HepG2 (cell line): ENCODE data around the gene CFAP61.

Experiments
- CREB1 ChIP-seq, 2 experiments: fragments of 450-650 bp in 1 of 2; IDR thresholded peaks; 2 replicates each; pipeline ENCODE4 v1.6.1; 2016 to 2017; ENCODE audit warnings: control low read depth in 1 of 2, mild to moderate bottlenecking in 1 of 2, missing compliant biosample characterization in 1 of 2, missing genetic modification characterization in 1 of 2
- CTCF ChIP-seq: sonication (generic); formaldehyde crosslinking; IDR thresholded peaks from 2 replicates; pipeline ENCODE4 v1.5.0; 2020; ENCODE audit warnings: mild to moderate bottlenecking, missing genetic modification reagents, moderate library complexity
- HMGXB4 ChIP-seq, 2 experiments: sonication (generic) in 1 of 2; formaldehyde crosslinking in 1 of 2; IDR thresholded peaks; 2 replicates each; pipeline versions ENCODE4 v1.4.0 to v1.6.1; 2018 to 2020; ENCODE audit warnings: missing genetic modification reagents in 2 of 2, borderline replicate concordance in 1 of 2, low read depth in 1 of 2, mild to moderate bottlenecking in 1 of 2, missing biosample characterization in 1 of 2
- MXD3 ChIP-seq: IDR thresholded peaks from 2 replicates; pipeline ENCODE4 v1.6.1; 2016; ENCODE audit warnings: mild to moderate bottlenecking, missing biosample characterization, missing genetic modification reagents
- POLR2A ChIP-seq, 2 experiments: IDR thresholded peaks; 2 replicates each; pipeline ENCODE4 v1.6.1; 2011; ENCODE audit warnings: low read depth in 2 of 2, low read length in 2 of 2, mild to moderate bottlenecking in 1 of 2, moderate library complexity in 1 of 2; ENCODE audit not compliant: insufficient read depth in 1 of 2
- RXRA ChIP-seq: sonication (generic); formaldehyde crosslinking; IDR thresholded peaks from 2 replicates; pipeline ENCODE4 v1.5.1; 2020; ENCODE audit warnings: missing genetic modification reagents
- SIN3A ChIP-seq: IDR thresholded peaks from 2 replicates; pipeline ENCODE4 v1.6.1; 2011; ENCODE audit warnings: low read depth, mild to moderate bottlenecking, control low read depth, low read length, borderline replicate concordance
- TBL1XR1 ChIP-seq: fragments of 150-350 bp; IDR thresholded peaks from 2 replicates; pipeline ENCODE4 v1.6.1; 2014; ENCODE audit warnings: borderline replicate concordance, low read length; ENCODE audit not compliant: partially characterized antibody
- USF2 ChIP-seq, 2 experiments: sonication (generic) in 1 of 2; formaldehyde crosslinking in 1 of 2; IDR thresholded peaks; 2 replicates each; pipeline versions ENCODE4 v1.5.1 to v1.6.1; 2011 to 2020; ENCODE audit warnings: borderline replicate concordance in 1 of 2, low read depth in 1 of 2, low read length in 1 of 2, mild to moderate bottlenecking in 1 of 2, missing genetic modification reagents in 1 of 2, moderate library complexity in 1 of 2
- ZBTB43 ChIP-seq: sonication (generic); formaldehyde crosslinking; conservative IDR thresholded peaks from 2 replicates; pipeline ENCODE4 v1.4.0; 2020; ENCODE audit warnings: missing genetic modification reagents
- ZBTB8A ChIP-seq: sonication (generic); formaldehyde crosslinking; IDR thresholded peaks from 2 replicates; pipeline ENCODE4 v1.4.0; 2020; ENCODE audit warnings: mild to moderate bottlenecking, low read depth, missing genetic modification reagents, borderline replicate concordance
- ZFAT ChIP-seq: sonication (generic); formaldehyde crosslinking; conservative IDR thresholded peaks from 2 replicates; pipeline ENCODE4 v1.8.1; 2023; ENCODE audit warnings: missing genetic modification reagents, inconsistent platforms

GRCh38 chr20:20138301-20139064 lies 86.2 kb downstream of the CFAP61 start:
- TF ChIP-seq TBL1XR1 (no peak), CTCF (CRISPR knock-in tag) (no peak), POLR2A (IDR thresholded peaks at IDR 0.05; ENCODE audit: insufficient read depth in 1 of 2, low read depth in 2 of 2, low read length in 2 of 2) (no peak), ZBTB8A (CRISPR knock-in tag) (no peak), ZBTB43 (CRISPR knock-in tag) (no peak), SIN3A (no peak), MXD3 (CRISPR knock-in tag) (no peak), USF2 (IDR thresholded peaks at IDR 0.05; ENCODE audit: low read depth, low read length) (no peak), USF2 (CRISPR knock-in tag; IDR thresholded peaks at IDR 0.05; ENCODE audit: borderline replicate concordance) (no peak), RXRA (CRISPR knock-in tag) (no peak), ZFAT (CRISPR knock-in tag) (no peak), HMGXB4 (CRISPR knock-in tag; IDR thresholded peaks at IDR 0.05; ENCODE audit: borderline replicate concordance in 1 of 2, low read depth in 1 of 2) (no peak), CREB1 (IDR thresholded peaks at IDR 0.05) (no peak), CREB1 (CRISPR knock-in tag; IDR thresholded peaks at IDR 0.05) (no peak)
